ENCODE results near the gene FLVCR2.
"Not testable (repeated sequence)": the region's sequence is repeated elsewhere in the genome, so short reads cannot be mapped to it uniquely, and the experiment has no call there.

Gene FLVCR2

DNA sequence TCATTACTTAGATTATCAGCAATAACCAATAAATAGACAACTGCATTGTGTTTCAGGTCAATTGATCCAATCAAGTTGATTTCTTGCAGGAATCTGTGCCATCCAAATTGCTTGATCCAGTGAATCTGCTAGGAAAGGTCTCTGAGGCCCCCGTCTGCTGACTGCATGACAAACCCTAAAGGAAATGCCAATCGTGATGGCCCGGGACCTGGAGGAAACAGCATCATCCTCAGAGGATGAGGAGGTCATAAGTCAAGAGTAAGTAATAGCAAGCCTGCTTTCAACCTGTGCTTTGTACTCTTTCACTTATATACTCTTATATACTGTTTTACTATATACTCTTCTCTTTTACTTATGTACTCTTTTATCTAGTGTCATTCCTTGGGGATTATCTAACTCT, 84.5 kb downstream of the FLVCR2 start:
- no peak for DNase-seq (ENCODE audit: low read depth)

DNA sequence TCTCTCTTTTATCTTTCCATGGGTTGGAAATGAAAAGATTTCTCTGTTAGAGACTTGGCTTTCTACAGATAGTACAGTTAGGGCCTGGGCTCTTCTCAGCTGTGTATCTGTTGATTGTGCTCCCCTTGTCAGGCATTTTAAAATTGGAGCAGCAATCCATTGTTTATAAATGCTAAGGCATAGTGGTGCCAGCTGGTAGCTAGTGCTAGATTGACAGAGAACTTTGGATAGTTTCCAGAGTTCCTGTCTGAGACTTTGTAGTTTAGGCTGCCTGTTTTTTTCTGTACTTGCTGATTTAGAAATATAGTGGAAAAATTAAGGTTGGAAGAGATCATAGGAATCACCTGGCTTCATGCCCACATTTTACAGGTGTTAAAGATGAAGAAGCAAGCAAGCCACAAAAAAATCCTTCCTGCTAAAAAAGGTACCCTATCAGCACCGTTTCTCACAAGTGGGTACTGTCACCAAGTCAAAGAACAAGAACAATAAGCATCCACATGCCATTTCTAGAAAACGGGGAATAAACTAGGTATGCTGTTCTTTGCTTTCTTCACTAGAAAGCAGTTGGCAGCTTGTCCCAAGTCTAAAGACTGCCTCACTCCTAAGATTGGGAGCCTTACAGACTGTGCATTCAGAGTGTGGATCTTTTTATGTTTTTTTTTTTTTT, 88.8 kb downstream of the FLVCR2 start:
- no peak for DNase-seq (ENCODE audit: low read depth)

DNA sequence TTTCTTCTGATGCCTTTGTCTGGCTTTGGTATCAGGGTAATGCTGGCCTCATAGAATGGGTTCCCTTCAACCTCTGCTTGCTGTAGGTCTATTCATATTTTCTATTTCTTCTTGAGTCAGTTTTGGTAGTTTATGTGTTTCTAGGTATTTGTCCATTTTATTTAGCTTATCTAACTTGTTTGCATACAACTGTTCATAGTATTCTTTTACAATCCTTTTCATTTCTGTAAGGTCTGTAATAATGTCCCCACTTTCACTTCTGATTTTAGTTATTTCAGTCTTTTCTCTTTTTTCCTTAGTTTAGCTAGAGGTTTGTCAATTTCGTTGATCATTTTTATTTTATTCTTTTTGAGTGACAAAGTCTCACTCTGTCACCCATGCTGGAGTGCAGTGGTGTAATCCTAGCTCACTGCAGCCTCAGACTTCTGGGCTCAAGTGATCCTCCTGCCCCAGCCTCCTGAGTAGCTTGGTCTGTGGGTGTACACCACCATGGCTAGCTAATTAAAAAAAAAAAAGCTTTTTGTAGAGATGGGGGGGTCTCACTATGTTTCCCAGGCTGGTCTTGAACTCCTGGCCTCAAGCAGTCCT, 94.3 kb downstream of the FLVCR2 start:
- no peak for DNase-seq (ENCODE audit: low read depth)

DNA sequence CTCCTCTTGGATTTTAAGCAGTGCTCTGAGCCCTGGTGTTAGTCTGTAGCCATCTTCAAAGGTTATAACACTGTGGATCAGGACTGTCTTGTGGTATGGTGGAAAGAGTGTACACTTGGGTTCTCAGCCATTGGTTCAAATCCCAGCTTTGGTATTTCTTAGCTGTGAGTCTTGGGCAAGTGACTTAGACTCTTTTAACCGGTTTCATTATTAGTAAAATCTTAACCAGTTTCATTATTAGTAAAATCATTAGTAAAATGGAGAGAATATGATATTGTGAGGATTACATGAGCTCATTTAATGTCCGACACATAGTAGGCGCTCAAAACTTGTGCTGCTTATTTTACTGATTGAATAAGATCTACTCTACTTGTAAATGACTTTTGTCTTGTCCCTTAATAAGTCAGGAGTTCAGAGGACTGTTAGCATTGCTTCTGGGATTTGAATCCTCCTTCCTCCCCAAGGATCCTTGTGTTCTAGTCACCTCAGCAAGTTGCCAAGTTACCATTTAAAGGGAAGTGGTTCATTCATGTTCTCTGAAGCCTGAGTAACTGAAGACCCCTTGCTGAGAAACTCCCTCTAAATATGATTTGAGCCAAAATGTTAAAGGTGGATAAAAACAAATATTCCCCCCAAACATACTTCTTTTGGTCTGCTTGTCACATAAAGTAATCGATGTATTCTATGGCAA, 95.1 kb downstream of the FLVCR2 start:
- DNase-seq (ENCODE audit: low read depth), result no peak

DNA sequence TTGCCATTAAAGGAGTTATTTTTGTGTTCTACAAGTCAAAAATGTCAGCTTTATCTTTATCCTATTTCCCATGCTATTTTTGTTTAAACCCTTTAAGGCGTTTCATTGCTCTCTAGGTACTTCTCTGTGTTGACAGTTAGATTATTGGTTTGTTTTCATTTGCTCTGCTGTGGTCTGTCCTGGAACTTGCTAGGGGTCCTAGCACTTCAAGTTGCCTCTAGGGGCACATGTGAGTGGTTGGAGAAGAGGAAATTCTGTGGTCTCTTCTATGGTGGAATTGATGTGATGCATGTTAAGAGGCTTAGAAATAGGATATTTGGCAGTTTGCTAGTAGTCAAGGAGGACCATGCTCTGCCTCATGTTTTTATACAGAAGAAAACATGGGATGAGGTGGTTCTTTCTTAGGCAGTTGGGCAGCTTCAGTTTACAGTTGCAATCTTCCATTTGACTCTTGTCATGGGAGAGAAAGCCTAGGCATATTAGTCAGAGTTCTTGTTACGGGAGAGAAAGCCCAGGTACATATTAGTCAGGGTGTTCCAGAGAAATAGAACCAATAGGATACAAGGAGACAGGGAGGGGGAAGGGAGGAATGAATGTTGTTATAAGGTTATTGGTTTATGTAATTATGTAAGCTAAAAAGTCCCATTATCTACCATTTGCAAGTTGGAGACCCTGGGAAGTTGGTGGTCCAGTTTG, 97.0 kb downstream of the FLVCR2 start:
- DNase-seq (ENCODE audit: low read depth), result no peak

DNA sequence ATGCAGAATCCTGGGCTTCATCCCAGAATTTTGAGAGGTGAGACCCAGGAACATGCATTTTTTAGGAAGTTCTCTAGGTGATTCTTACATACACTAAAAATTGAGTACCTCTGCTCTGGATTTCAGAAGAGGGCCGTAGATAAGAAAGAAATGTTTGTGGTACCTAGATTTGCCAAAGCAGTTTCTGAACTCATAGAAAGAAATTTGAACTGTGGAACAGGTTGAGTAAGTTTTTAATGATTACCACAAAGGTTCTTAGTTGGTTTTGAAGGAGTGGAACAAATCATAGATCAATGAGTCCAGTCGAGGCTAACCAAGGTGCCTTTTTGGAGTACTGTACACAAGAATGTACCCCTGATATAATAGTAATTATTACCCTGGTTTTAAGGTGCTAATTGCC, 107.5 kb downstream of the FLVCR2 start:
- DNase-seq (ENCODE audit: low read depth), result no peak

DNA sequence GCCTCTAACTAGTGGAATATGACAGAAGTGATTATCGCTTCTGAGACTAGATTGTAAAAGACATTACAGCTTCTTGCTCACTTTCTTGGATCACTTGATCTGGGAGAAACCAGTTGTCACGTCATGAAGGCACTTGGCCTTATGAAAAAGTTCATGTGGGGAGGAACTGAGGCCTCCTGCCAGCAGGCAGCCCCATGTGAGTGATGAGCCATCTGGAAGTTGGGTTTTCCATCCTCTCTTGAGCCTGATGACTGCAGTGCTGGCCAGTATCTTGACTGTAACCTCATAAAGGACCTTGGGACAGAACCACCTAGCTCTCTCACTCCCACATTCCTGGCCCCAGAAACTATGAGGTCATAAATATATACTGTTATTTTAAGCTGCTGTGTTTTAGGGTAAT, 110.6 kb downstream of the FLVCR2 start:
- no peak for DNase-seq (ENCODE audit: low read depth)

DNA sequence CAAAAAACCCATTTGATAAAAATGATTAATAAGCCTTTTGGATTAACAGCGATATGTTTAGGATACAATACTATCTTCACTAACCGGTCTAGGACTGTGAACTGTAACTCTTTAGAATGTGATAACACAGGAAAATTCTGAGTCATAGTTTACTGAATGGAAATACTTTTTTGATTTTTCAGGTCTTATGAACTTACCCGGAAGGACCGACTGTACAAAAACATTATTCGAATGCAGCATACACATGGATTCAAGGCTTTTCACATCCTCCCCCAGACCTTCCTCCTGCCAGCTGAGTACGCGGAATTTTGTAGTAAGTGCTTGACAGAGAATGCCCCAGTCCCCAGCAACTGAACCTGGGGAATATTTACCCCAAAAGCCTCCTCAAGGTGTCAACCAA, 111.6 kb downstream of the FLVCR2 start:
- no peak for DNase-seq (ENCODE audit: low read depth)

DNA sequence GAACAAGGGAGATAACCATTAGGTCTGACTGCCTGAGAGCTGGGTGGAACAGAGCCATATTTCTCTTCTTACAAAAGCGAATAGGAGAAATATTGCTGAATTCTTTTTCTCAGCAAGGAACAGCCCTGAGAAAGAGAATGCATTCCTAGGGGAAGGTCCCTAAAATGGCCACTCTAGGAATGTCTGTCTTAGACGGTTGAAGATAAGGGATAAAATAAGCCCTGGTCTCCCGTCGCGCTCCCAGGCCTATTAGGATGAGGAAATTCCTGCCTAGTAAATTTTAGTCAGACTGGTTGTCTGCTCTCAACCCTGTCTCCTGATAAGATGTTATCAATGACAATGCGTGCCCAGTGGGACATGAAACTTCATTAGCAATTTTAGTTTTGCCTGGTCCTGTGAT, 116.6 kb downstream of the FLVCR2 start:
- DNase-seq (ENCODE audit: low read depth), result not testable (repeated sequence)

DNA sequence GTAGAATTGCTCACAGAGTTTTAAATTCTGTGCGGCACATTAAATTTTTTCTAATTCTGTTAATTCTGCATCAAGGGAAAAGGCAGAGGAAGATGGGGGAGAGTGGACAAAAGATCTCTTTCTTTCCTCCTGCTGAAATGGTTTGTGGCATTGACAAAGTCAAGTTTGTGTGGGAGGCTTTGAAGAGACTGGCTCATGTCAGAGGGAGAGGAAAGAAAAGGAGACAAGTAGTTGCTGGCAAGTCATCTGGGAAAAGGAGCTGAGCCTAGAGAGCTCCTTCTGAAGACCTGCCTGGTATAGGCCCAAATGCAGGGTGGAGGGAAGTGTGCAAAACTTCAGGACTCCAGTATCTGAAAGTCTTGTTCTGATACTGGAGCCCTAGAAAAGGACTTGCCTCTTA, 119.0 kb downstream of the FLVCR2 start:
- no peak for DNase-seq (ENCODE audit: low read depth)
